Measurements from ENCODE around the gene NGEF.

The NGEF gene

GRCh38 chr2:233042549-233042948, 29.5 kb upstream of the NGEF start:
- DNase-seq (ENCODE audit: low read depth, low spot score), result no peak

DNA sequence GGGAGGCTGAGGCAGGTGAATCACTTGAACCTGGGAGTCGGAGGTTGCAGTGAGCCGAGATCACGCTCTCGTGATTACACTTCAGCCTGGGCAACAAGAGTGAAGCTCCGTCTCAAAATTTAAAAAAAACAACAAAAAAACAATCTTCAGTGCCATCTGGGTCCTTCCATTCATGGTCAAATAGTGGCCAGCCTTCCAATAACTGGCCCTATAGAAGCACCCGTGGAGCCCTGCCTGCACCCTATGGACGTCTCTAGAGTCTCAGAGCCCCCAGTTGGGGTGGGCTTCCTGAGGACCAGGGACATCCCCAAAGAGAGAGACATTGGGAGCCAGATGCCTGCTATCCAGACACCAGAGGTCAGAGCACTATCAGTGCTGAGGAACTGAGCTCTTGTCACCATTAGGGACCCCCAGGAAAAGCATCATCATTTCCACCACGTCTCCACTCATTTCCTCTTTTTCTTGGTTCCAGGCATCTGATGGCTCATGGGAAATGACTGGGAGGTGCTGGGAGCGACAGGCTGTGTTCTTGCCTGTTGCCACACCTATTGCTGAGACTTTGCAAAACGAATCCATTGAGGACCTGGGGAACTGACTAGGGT, 28.8 kb upstream of the NGEF start:
- no peak for DNase-seq (ENCODE audit: low read depth, low spot score)

GRCh38 chr2:233040571-233040970, 27.5 kb upstream of the NGEF start:
- DNase-seq (ENCODE audit: low read depth, low spot score), result no peak

GRCh38 chr2:233039846-233040530, 26.9 kb upstream of the NGEF start:
- no peak for DNase-seq (ENCODE audit: low read depth, low spot score)

GRCh38 chr2:233039212-233039845, 26.3 kb upstream of the NGEF start:
- DNase-seq (ENCODE audit: low read depth, low spot score), result no peak

DNA sequence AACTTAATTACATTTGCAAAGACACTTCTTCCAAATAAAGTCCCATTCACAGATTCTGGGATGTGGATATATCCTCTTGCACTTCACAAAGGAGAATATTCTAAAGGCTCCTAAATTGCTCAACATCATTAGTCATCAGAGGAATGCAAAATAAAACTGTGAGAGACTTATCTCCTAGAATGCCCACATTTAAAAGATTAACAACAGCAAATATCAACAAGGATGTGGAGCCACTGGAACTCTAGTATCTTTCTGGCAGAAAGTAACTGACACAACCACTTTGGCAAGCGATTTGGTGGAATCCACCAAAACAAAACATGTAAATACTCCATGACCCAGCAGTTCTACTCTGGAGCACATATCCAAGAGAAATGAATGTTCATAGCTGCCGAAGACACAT, 24.0 kb upstream of the NGEF start:
- no peak for DNase-seq (ENCODE audit: low read depth, low spot score)

GRCh38 chr2:233036162-233036838, 23.2 kb upstream of the NGEF start:
- DNase-seq (ENCODE audit: low read depth, low spot score), result no peak

GRCh38 chr2:233035426-233036161, 22.5 kb upstream of the NGEF start:
- no peak for DNase-seq (ENCODE audit: low read depth, low spot score)

DNA sequence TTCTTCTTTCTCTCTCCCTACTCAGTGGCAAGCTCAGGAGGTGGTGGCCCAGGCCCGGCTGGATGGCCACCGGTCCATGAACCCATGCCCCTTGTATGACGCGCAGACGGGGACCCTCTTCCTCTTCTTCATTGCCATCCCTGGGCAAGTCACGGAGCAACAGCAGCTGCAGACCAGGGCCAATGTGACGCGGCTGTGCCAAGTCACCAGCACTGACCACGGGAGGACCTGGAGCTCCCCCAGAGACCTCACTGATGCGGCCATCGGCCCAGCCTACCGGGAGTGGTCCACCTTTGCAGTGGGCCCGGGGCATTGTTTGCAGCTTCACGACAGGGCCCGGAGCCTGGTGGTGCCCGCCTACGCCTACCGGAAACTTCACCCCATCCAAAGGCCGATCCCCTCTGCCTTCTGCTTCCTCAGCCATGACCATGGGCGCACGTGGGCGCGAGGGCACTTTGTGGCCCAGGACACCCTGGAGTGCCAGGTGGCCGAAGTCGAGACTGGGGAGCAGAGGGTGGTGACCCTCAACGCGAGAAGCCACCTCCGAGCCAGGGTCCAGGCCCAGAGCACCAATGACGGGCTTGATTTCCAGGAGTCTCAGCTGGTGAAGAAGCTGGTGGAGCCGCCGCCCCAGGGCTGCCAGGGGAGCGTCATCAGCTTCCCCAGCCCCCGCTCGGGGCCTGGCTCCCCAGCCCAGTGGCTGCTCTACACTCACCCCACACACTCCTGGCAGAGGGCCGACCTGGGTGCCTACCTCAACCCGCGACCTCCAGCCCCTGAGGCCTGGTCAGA, 21.2 kb upstream of the NGEF start:
- DNase-seq (ENCODE audit: low read depth, low spot score), result no peak

DNA sequence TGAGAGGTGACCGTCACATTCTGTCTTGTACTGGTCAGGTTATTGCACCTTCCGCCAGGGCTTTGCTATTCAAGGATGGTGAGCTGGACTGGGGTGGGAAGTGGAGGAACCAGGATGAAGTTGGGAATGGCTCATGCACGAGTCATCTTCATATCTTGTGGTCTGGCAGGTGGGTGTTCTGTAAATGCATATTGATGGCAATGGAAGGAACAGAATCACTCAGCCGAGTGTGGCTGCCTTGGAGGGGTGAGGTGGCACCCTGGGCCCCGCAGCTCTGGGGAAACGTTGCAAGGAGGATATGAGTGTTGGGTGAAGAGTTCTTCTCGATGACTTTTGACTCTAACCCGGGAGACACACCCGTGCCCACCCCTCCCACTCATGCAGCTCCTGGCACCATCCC, 20.6 kb upstream of the NGEF start:
- no peak for DNase-seq (ENCODE audit: low read depth, low spot score)

DNA sequence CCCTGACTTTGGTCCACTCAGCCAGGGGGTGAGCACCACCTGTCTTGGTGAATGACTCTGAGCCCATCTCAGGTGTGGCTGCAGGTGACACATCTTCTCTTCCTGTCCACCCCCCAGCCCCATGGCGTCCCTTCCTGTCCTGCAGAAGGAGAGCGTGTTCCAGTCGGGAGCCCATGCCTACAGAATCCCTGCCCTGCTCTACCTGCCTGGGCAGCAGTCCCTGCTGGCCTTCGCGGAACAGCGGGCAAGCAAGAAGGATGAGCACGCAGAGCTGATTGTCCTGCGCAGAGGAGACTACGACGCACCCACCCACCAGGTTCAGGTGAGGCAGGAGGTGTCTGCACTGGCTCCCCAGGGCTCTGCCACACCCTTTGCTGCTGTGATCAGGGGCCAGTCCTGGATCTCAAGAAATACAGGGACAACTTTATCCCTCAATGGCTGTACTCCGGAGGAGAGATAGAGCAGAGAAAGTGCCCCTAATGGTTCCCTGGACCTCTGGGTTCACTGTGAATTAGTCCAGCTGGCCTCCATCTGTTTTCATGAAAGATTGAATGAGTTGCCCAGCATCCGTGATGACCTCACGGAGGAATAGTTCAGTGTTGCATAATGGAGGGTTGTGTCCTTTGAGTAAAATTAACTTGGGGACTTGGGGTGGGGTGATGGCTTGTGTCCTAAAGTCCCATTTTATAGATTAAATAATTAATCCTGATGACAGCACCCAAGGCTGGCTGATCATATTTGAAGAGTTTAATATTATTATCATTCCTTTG, 19.7 kb upstream of the NGEF start, which contains the start of gene NEU2:
Gene NEU2, plus strand, starts transcription at position 122 of the 770 bp plus-strand sequence. Its CDS starts 0 bp downstream, at position 122.
- no peak for DNase-seq (ENCODE audit: low read depth, low spot score)

GRCh38 chr2:233031556-233032500, 18.8 kb upstream of the NGEF start:
- no peak for DNase-seq (ENCODE audit: low read depth, low spot score)

DNA sequence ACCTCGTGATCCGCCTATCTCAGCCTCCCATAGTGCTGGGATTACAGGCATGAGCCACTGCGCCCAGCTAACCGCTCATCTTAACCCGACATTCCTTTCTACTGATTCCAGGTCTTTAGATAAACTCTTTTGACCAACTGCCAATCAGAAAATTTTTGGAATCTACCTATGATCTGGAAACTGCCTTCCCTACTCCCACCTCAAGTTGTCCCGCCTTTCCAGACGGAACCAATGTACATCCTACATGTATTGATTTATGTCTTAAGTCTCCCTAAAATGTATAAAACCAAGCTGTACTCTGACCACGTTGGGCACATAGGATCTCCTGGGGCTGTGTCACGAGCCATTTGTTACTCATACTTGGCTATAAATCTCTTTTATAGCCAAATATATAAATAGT, 16.3 kb upstream of the NGEF start:
- no peak for DNase-seq (ENCODE audit: low read depth, low spot score)

DNA sequence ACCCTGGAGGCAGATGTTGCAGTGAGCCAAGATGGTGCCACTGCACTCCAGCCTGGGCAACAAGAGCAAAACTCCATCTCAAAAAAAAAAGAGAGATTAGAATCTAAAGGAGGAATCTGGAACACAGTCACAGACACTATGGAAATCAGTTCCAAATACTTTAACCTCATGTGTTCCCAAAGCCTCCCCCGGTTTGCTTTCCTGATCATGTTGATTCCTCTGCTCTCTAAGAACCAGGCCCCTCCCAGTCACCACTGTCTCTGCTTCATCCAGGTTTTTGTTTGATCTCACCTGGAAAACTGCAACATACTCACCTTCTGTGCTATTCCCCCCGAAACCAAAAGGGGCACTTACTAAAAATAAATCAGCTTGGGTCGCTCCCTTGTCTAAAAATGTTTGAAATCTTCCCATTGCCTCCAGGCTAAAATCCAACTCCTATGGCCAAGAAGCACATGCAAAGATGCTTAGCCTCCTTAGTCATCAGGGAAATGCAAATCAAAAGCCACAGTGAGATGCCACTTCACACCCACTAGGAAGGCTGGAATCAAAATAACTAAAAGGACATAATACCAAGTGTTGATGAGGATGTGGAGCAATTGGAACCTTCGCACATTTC, 13.2 kb upstream of the NGEF start:
- no peak for DNase-seq (ENCODE audit: low read depth, low spot score)

DNA sequence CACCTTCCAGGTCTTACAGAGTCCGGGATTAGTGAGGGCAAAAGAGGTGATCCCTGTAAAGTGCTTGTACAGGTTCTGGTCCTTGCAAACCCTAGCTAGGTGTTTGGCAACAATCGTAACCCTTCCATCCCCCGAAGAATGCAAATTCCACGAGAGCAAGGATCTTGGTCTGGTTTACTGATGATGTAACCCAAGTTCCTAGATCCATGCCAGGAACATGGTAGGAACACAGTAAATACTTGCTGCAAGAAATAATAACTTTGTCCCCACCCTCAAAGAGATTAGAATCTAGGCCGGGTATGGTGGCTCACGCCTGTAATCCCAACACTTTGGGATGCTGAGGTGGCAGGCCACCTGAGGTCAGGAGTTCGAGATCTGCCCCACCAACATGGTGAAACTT, 12.7 kb upstream of the NGEF start:
- no peak for DNase-seq (ENCODE audit: low read depth, low spot score)

DNA sequence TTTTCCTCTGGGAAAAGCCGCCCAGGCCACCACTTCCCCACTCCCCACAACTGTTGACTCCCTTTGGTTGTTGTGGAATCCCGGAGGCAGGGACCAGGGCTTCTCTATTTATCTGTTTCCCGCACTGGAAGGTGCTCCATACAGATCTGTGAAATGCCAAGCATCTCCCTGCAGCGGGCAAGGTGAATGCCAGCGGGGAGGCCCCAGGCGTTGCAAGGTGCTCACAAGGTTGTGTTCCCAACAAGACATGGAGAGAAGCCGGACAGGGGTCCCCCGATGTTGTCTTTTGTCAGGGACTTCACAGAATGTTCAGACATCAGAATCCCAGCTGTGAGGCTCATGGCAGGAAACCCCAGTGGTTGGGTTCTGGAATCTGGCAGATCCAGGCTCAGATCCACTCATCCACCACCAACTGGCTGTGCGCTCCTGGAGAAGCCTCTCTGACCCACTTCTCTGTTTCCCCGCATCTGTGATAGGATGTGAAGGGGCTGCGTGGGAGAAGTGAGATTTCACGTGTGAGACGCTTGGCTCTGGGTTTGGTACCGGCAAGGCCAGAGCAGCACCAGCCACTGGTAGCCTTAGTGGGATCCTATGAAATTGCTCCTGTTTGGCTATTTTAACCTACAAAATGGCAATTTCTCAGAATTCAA, 10.8 kb upstream of the NGEF start:
- DNase-seq (ENCODE audit: low read depth, low spot score), result no peak

DNA sequence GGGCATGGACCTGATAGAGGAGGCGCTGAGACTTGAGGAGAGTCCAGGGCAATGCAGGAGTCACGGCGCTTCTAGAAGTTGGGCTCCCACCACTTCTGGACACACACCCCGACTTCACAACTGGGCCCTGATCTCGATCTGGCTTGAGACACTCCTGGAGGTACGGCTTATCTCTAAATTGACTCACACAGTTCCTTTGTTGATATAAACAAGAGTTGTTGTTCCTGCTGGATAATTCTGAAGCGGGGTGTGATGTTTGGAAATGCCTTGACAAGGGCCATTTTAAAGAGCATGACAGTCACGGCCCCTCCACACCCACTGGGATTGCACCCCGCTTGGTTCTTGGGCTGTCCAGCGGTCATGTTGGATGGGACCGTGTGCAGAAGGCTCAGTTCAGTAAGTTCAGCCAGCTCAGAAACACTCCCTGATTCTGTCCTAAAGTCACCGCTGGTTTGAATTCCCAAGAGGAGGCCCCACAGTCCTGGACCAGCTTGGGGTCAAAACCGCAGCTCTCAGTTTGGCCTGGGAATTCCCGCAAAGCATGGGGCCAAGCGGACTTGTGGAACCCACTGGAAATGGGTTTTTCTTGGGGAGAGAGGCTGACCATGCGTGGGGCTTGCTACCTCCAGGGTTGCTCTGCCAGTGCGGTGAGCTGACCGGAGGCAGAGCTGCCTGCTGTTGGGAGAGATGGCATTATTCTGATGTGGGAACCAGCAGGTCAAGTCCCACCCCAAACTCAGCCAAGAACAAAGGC, 10.1 kb upstream of the NGEF start:
- no peak for DNase-seq (ENCODE audit: low read depth, low spot score)
